HCT116 (cell line): Measurements from ENCODE around the gene LRCH1. TPM values are rescaled to one million over a fixed set of nuclear protein-coding genes. Genes with fewer than 3 reads are reported as not detected.

ENCODE experiments used
- ATAC-seq: fragments of 200-7000 bp; cut with Tn5 transposase; 2 replicates; pipeline ENCODE4 v1.9.1; 2020; ENCODE audit warnings: mild to moderate bottlenecking, moderate library complexity
- BruUV-seq: library from RNA; stranded (reverse); fragments of 400-500 nt; replicated peaks from 2 replicates; lab custom pipeline; 2021; lab: Mats Ljungman, UMichigan
- CTCF ChIA-PET: fragments of 300-600 bp; sonication (Branson Sonifier 250); formaldehyde crosslinking; loops from one replicate; lab custom pipeline; 2021; ENCODE audit warnings: antibody characterized with exemption; lab: Charles Lee
- POLR2A ChIA-PET: fragments of 300-600, 350-600 bp; sonication (Branson Sonifier 250); formaldehyde crosslinking; loops from one replicate; lab custom pipeline; 2021; ENCODE audit warnings: antibody characterized with exemption; lab: Charles Lee
- RAD21 ChIA-PET, 2 experiments: fragments of 300-600 bp; sonication (Branson Sonifier 250); formaldehyde crosslinking; loops; one replicate each; lab custom pipeline; 2023; ENCODE audit warnings: low total read pairs in 2 of 2; ENCODE audit not compliant: uncharacterized antibody in 2 of 2, unreplicated experiment in 2 of 2, low non-redundant PET in 1 of 2; lab: Charles Lee
- DNase-seq: peaks from one replicate; pipeline ENCODE4 v3.0.0-alpha.2; 2010; ENCODE audit warnings: low read depth, low spot score
- H2AFZ ChIP-seq: fragments of 200-600 bp; shearing (Covaris generic), sonication (generic); 2 replicates; pipeline ENCODE4 v1.6.1; 2017; ENCODE audit warnings: low read depth, mixed run types, mixed read lengths, antibody characterized with exemption, low read length; ENCODE audit not compliant: poor library complexity, severe bottlenecking
- H3K27ac ChIP-seq: 2 replicates; pipeline ENCODE4 v1.5.1; 2012; ENCODE audit warnings: low read depth, low read length
- H3K27me3 ChIP-seq: fragments of 200-600 bp; sonication (generic); 2 replicates; pipeline ENCODE4 v1.6.1; 2016; ENCODE audit warnings: mixed run types, low read length, mixed read lengths; ENCODE audit not compliant: insufficient read depth
- H3K36me3 ChIP-seq, 2 experiments: fragments of 200-500 bp in 1 of 2; fragments of 200-600 bp in 1 of 2; sonication (Bioruptor generic) in 1 of 2; sonication (generic) in 1 of 2; 2 replicates each; pipeline versions ENCODE4 v1.5.1 to v1.6.1; 2014 to 2016; ENCODE audit warnings: low read length in 2 of 2, inconsistent platforms in 1 of 2, mixed read lengths in 1 of 2, mixed run types in 1 of 2; ENCODE audit not compliant: insufficient read depth in 2 of 2, control insufficient read depth in 1 of 2
- H3K4me1 ChIP-seq, 2 experiments: fragments of 200-600 bp in 1 of 2; sonication (generic) in 1 of 2; 2 replicates each; pipeline versions ENCODE4 v1.5.1 to v1.6.1; 2012 to 2017; ENCODE audit warnings: low read length in 2 of 2, inconsistent platforms in 1 of 2, mild to moderate bottlenecking in 1 of 2, mixed read lengths in 1 of 2, mixed run types in 1 of 2, moderate library complexity in 1 of 2; ENCODE audit not compliant: insufficient read depth in 2 of 2, control insufficient read depth in 1 of 2
- H3K4me2 ChIP-seq: fragments of 200-600 bp; sonication (generic); 2 replicates; pipeline ENCODE4 v1.6.1; 2017; ENCODE audit warnings: mixed run types, low read length, mixed read lengths
- H3K4me3 ChIP-seq, 2 experiments: fragments of 200-600 bp in 1 of 2; sonication (generic) in 1 of 2; replicated peaks in 1 of 2; 2 replicates each; pipeline ENCODE4 v1.5.1; 2011 to 2016; ENCODE audit warnings: low read length in 2 of 2, control low read depth in 1 of 2, low read depth in 1 of 2, mild to moderate bottlenecking in 1 of 2, mixed read lengths in 1 of 2, mixed run types in 1 of 2
- H3K79me2 ChIP-seq: fragments of 200-600 bp; sonication (generic); 2 replicates; pipeline ENCODE4 v1.6.1; 2017; ENCODE audit warnings: mild to moderate bottlenecking, mixed run types, low read length, moderate library complexity, mixed read lengths; ENCODE audit not compliant: insufficient read depth
- H3K9ac ChIP-seq: fragments of 200-600 bp; sonication (generic); 2 replicates; pipeline ENCODE4 v1.6.1; 2016; ENCODE audit warnings: low read length, mixed read lengths
- H3K9me2 ChIP-seq: fragments of 200-600 bp; sonication (generic), shearing (Covaris generic); 2 replicates; pipeline ENCODE4 v1.6.1; 2017; ENCODE audit warnings: mixed run types, mild to moderate bottlenecking, moderate library complexity; ENCODE audit not compliant: insufficient read depth
- H3K9me3 ChIP-seq, 2 experiments: fragments of 200-500 bp in 1 of 2; fragments of 200-600 bp in 1 of 2; sonication (Bioruptor generic) in 1 of 2; sonication (generic) in 1 of 2; 2 replicates each; pipeline ENCODE4 v1.6.1; 2014 to 2017; ENCODE audit warnings: low read length in 2 of 2, mixed read lengths in 2 of 2, inconsistent platforms in 1 of 2, low read depth in 1 of 2, mild to moderate bottlenecking in 1 of 2, mixed run types in 1 of 2, moderate library complexity in 1 of 2; ENCODE audit not compliant: control insufficient read depth in 1 of 2, insufficient read depth in 1 of 2
- H4K20me1 ChIP-seq: fragments of 200-600 bp; sonication (generic), shearing (Covaris generic); 2 replicates; pipeline ENCODE4 v1.6.1; 2017; ENCODE audit warnings: mixed run types, mild to moderate bottlenecking, moderate library complexity; ENCODE audit not compliant: insufficient read depth
- CBX3 ChIP-seq: IDR thresholded peaks from 2 replicates; pipeline ENCODE4 v1.6.1; 2012; ENCODE audit warnings: low read depth
- EGR1 ChIP-seq: IDR thresholded peaks from 2 replicates; pipeline ENCODE4 v1.6.1; 2012; ENCODE audit warnings: low read depth
- ELF1 ChIP-seq: IDR thresholded peaks from 2 replicates; pipeline ENCODE4 v1.6.1; 2012; ENCODE audit warnings: low read depth, borderline replicate concordance
- FOSL1 ChIP-seq: IDR thresholded peaks from 2 replicates; pipeline ENCODE4 v1.6.1; 2012; ENCODE audit warnings: low read depth
- MAX ChIP-seq: IDR thresholded peaks from 2 replicates; pipeline ENCODE4 v1.6.1; 2012
- POLR2AphosphoS5 ChIP-seq: IDR thresholded peaks from 2 replicates; pipeline ENCODE4 v1.6.1; 2011; ENCODE audit warnings: mild to moderate bottlenecking, low read depth, low read length, moderate library complexity
- SIN3A ChIP-seq: IDR thresholded peaks from 2 replicates; pipeline ENCODE4 v1.6.1; 2012; ENCODE audit warnings: low read depth
- SP1 ChIP-seq: IDR thresholded peaks from 2 replicates; pipeline ENCODE4 v1.6.1; 2012; ENCODE audit warnings: low read depth
- TCF7L2 ChIP-seq: IDR thresholded peaks from 2 replicates; pipeline ENCODE4 v1.7.0; 2011; ENCODE audit warnings: borderline replicate concordance, inconsistent platforms; ENCODE audit not compliant: insufficient read depth, insufficient read length; ENCODE audit errors: extremely low read depth
- intact Hi-C: fragments of 100-400 bp; cut with micrococcal nuclease; formaldehyde crosslinking; loops from 2 replicates; pipeline ENCODE4 v1.10.0; 2022
- total RNA-seq: library from RNA; stranded (reverse); gene quantifications from one replicate; pipeline ENCODE4 v1.2.1, GENCODE V29; 2021; ENCODE audit not compliant: unreplicated experiment

Gene LRCH1
- total RNA-seq, 1 experiment from 2014 or later: 15.6 TPM

- no peaks in the 10 kb centered on the region; the same call in 1 of the 2 replicates for H3K27me3 ChIP-seq
- H2AFZ ChIP-seq: no peak overlapping the region
- DNase-seq: no peak
- H3K79me2 ChIP-seq: no peaks in the 10 kb centered on the region
- intact Hi-C loops: no loop called here
- no peaks in the 10 kb centered on the region for H3K4me1 ChIP-seq
- no peak for ATAC-seq
- H3K4me3 ChIP-seq: no peak overlapping the region
- no peak overlapping the region for H3K27ac ChIP-seq
- BruUV-seq: no TSS peak
- ChIA-PET POLR2A (no interaction called here), RAD21 (no interaction called here), CTCF (interaction anchor here (0.6 kb wide), 1 partner anchor 208 kb away, joined by 3 read pairs; no protein-coding TSS in a partner anchor)
- no peaks in the 10 kb centered on the region for H4K20me1 ChIP-seq
- H3K9ac ChIP-seq: no peak overlapping the region
- H3K4me2 ChIP-seq: no peak overlapping the region
- peaks cover 0 to 6% of the 10 kb centered on the region in 2 experiments; a peak in 1 of 4 replicates for H3K9me3 ChIP-seq
- H3K36me3 ChIP-seq: no peaks in the 10 kb centered on the region
- H3K9me2 ChIP-seq: no peaks in the 10 kb centered on the region
- TF ChIP-seq POLR2AphosphoS5 (no peak), CBX3 (no peak), EGR1 (no peak), ELF1 (no peak)
Observed at GRCh38 chr13:46523972-46524752, 28.8 kb upstream of the LRCH1 start.

- no peak overlapping the region for H3K27ac ChIP-seq
- no peak for ATAC-seq
- no peaks in the 10 kb centered on the region for H3K79me2 ChIP-seq
- no peak overlapping the region for H2AFZ ChIP-seq
- RAD21 ChIA-PET: no interaction called here
- DNase-seq: no peak
- no peaks in the 10 kb centered on the region for H3K9me2 ChIP-seq
- H3K9me3 ChIP-seq: peaks cover 0 to 5% of the 10 kb centered on the region in 2 experiments; a peak in 1 of 4 replicates
- H3K4me2 ChIP-seq: no peak overlapping the region
- POLR2A ChIA-PET: no interaction called here
- no peaks in the 10 kb centered on the region; the same call in 1 of the 2 replicates for H3K27me3 ChIP-seq
- H3K36me3 ChIP-seq: no peaks in the 10 kb centered on the region
- H3K4me3 ChIP-seq: no peak overlapping the region
- no peaks in the 10 kb centered on the region for H4K20me1 ChIP-seq
- CTCF ChIA-PET: no interaction called here
- intact Hi-C loops: no loop called here
- TF ChIP-seq TCF7L2: no peak
- TF ChIP-seq SP1: no peak
- TF ChIP-seq SIN3A: no peak
- no peak for TF ChIP-seq ELF1
- no peak for TF ChIP-seq MAX
- no peak for TF ChIP-seq FOSL1
- BruUV-seq: no TSS peak
- H3K9ac ChIP-seq: no peak overlapping the region
- H3K4me1 ChIP-seq: no peaks in the 10 kb centered on the region
Observed at GRCh38 chr13:46526100-46526735, 26.8 kb upstream of the LRCH1 start.
